Measurements from ENCODE around the gene COQ2.

The COQ2 gene

DNA sequence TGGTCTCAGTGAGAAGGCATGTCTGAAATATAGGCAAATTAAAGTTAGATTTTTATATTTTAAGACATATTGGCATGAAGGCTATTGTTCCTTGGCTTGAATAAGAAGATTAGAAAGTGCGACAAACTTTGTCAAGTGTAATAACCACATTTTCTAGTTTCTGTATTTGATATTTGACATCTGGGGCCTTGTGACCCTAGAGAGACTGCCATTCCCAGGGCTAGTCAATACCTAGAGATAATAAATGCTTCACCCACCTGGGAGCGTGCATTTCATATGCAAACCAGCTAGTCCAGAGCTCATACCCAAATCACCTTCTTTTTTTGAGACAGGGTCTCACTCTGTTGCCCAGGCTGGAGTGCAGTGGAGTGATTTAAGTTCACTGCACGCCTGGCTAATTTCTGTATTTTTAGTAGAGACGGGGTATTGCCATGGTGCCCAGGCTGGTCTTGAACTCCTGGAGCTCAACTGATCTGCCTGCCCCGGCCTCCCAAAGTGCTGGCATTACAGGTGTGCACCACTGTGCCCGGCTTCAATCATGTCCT lies 62.6 kb downstream of the COQ2 start:
- no peaks in the 10 kb centered on the region for H3K9me3 ChIP-seq (ENCODE audit: control insufficient read depth, low read length)
- no peaks in the 10 kb centered on the region for H3K27me3 ChIP-seq (ENCODE audit: control insufficient read depth, insufficient read depth, low read length, poor library complexity, severe bottlenecking)
- no peak overlapping the region for H3K4me3 ChIP-seq (ENCODE audit: insufficient read depth, low read depth, low read length)
- H3K36me3 ChIP-seq (ENCODE audit: control insufficient read depth, insufficient read depth, low read length): no peaks in the 10 kb centered on the region
- 89 to 91% methylated on average over 6 of the region's 6 CpGs for WGBS, 2 experiments
- H3K4me1 ChIP-seq (ENCODE audit: control insufficient read depth, insufficient read depth, low read length): no peaks in the 10 kb centered on the region
- H3K27ac ChIP-seq (ENCODE audit: insufficient read depth, low read depth, low read length, poor library complexity, severe bottlenecking): no peak overlapping the region

DNA sequence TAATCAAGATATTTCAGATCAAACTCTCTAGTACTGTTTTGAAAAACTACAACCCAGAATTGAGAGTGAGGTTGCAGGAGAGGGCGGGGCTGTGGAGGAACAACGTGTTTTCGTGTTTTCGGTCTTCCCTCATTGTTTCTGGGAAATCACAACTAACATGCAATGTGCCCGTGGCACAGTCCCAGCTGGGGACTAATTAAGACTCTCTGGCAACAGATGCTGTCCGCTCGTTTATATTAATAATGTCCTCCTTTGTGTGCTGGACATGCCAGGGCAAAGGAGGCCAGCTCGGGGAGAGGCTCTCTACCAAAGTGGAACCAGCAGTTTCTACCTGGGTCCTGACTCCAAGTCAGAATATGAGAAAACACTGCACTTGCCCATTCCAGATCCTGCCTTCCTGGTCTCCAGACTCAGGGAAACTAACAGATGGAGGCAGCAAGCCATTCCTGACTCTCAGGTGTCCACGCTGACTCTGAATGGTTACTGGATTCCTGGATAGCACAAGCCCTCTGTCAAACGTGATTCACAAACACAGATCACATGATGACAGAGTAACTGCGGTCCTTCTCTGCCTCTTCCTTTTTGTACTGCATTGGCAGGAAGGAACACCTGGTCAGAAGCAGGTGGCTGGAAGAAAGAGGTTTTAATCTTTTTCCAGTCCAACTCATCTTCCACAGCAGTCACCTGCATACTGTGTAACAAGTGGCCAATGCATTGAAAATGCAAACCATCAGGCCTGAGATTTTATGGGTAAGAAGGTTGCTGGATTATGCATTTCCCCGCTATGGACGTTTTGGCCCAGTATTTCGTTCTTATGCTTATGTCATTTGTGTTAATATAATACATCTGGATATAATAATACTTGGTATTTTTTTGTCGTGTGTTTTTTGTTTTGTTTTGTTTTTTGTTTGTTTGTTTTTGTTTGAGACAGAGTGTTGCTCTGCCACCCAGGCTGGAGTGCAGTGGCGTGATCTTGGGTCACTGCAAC lies 65.0 kb downstream of the COQ2 start:
- Histone ChIP-seq H3K9me3 (ENCODE audit: control insufficient read depth, low read length) (no peaks in the 10 kb centered on the region), H3K27ac (ENCODE audit: insufficient read depth, low read depth, low read length, poor library complexity, severe bottlenecking) (no peak overlapping the region), H3K27me3 (ENCODE audit: control insufficient read depth, insufficient read depth, low read length, poor library complexity, severe bottlenecking) (no peaks in the 10 kb centered on the region), H3K4me1 (ENCODE audit: control insufficient read depth, insufficient read depth, low read length) (no peaks in the 10 kb centered on the region), H3K4me3 (ENCODE audit: insufficient read depth, low read depth, low read length) (no peak overlapping the region), H3K36me3 (ENCODE audit: control insufficient read depth, insufficient read depth, low read length) (no peaks in the 10 kb centered on the region)
- WGBS, 2 experiments: 87 to 92% methylated on average over 15 to 16 of the region's 16 CpGs

DNA sequence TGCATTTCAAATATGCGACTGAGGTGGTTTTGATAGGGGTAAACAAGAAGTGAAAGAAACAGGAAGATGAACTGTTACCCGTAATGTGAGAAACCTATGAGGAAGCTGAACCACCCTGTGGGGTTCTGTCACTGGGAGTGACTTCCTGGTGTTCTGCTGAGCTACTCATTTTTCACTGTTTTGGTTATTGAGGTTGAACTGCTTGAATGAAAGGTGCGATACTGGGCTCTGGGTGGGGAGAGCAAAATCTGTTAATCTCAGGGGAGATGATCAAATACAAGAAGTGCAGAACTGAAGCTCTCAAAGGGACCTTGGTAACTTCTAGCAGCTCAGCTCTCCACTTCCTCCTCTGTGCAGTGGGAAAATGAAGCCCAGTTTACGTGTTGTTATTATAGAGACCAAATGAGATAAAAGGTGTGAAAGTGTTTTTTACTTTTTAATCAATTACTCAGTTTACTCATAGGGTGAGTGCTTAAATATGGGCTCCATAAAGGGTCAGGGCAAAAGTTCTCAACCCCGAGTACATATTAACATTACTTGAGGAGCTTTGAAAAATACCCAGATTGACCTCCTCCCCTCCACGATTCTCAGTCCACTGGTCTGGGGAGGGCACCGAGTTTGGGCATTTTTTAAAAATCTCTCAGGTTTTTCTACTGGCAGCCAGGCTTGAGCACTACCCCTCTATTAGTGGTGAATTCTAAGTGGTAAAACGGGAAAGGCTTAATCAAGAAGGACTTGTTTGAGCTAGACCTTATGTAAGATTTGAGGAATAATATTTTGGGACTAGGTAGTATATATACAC lies 66.7 kb downstream of the COQ2 start:
- Histone ChIP-seq H3K27ac (ENCODE audit: insufficient read depth, low read depth, low read length, poor library complexity, severe bottlenecking) (no peak overlapping the region), H3K27me3 (ENCODE audit: control insufficient read depth, insufficient read depth, low read length, poor library complexity, severe bottlenecking) (no peaks in the 10 kb centered on the region), H3K9me3 (ENCODE audit: control insufficient read depth, low read length) (no peaks in the 10 kb centered on the region), H3K4me3 (ENCODE audit: insufficient read depth, low read depth, low read length) (no peak overlapping the region), H3K4me1 (ENCODE audit: control insufficient read depth, insufficient read depth, low read length) (no peaks in the 10 kb centered on the region), H3K36me3 (ENCODE audit: control insufficient read depth, insufficient read depth, low read length) (no peaks in the 10 kb centered on the region)
- 87 to 90% methylated on average over 6 to 8 of the region's 8 CpGs for WGBS, 2 experiments

DNA sequence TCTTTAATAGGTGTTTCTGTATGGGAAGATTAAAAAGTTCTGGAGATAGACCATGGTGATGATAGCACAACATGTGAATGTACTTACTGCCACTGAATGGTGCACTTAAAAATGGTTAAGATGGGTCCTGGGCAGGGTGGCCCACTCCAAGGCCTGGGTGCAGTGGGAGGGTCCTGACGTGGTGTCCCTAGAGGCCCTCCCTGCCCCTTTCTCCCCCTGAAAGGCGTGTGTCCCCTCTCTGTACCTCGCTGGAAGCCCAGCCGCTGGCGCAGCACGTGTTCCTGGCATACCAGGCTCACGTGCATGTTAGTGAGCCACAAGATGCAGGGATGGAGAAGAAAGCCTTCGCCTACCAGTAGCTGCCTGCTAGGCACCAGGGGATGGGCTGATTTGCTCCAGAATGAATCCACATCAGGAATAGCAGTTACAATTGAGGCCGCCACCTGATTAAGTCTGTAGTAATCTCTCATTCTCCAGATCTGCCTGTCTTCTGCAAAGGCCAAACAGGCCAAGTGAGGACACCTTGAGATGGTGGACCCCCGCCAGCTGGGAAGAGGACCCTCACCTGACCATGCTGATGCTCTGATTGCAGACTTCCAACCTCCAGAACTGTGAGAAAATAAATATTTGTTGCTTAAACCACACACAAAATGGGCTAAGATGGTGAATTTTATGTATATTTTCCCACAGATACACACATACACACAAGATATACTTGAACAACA lies 67.5 kb downstream of the COQ2 start:
- Histone ChIP-seq H3K27me3 (ENCODE audit: control insufficient read depth, insufficient read depth, low read length, poor library complexity, severe bottlenecking) (no peaks in the 10 kb centered on the region), H3K27ac (ENCODE audit: insufficient read depth, low read depth, low read length, poor library complexity, severe bottlenecking) (no peak overlapping the region), H3K9me3 (ENCODE audit: control insufficient read depth, low read length) (no peaks in the 10 kb centered on the region), H3K36me3 (ENCODE audit: control insufficient read depth, insufficient read depth, low read length) (no peaks in the 10 kb centered on the region), H3K4me1 (ENCODE audit: control insufficient read depth, insufficient read depth, low read length) (no peaks in the 10 kb centered on the region), H3K4me3 (ENCODE audit: insufficient read depth, low read depth, low read length) (no peak overlapping the region)
- WGBS, 2 experiments: 92 to 94% methylated on average over 10 of the region's 10 CpGs

GRCh38 chr4:83214079-83214478 lies 70.5 kb downstream of the COQ2 start:
- Histone ChIP-seq H3K36me3 (ENCODE audit: control insufficient read depth, insufficient read depth, low read length) (no peaks in the 10 kb centered on the region), H3K27ac (ENCODE audit: insufficient read depth, low read depth, low read length, poor library complexity, severe bottlenecking) (no peak overlapping the region), H3K4me3 (ENCODE audit: insufficient read depth, low read depth, low read length) (no peak overlapping the region), H3K27me3 (ENCODE audit: control insufficient read depth, insufficient read depth, low read length, poor library complexity, severe bottlenecking) (no peaks in the 10 kb centered on the region), H3K9me3 (ENCODE audit: control insufficient read depth, low read length) (no peaks in the 10 kb centered on the region), H3K4me1 (ENCODE audit: control insufficient read depth, insufficient read depth, low read length) (no peaks in the 10 kb centered on the region)

Measured in ectodermal cell (in vitro differentiated cells).